ENCODE data around the gene BTBD1.
"Not testable (repeated sequence)": the region's sequence is repeated elsewhere in the genome, so short reads cannot be mapped to it uniquely, and the experiment has no call there.

BTBD1 gene

GRCh38 chr15:83092309-83092976 lies 25.4 kb upstream of the BTBD1 start:
- peak; percentile 97 for DNase-seq

- not testable (repeated sequence) for DNase-seq
Observed at GRCh38 chr15:83091965-83092308, 24.9 kb upstream of the BTBD1 start.

GRCh38 chr15:83090465-83090864 lies 23.4 kb upstream of the BTBD1 start:
- DNase-seq = no peak

GRCh38 chr15:83088876-83089275 lies 21.8 kb upstream of the BTBD1 start:
- DNase-seq = no peak

GRCh38 chr15:83087576-83087975 lies 20.5 kb upstream of the BTBD1 start:
- no peak for DNase-seq

- DNase-seq = peak; percentile 39
Observed at GRCh38 chr15:83085864-83086552, 19.0 kb upstream of the BTBD1 start.

- not testable (repeated sequence) for DNase-seq
Observed at GRCh38 chr15:83085461-83085860, 18.4 kb upstream of the BTBD1 start.

- peak; percentile 42 for DNase-seq
Observed at GRCh38 chr15:83082730-83083386, 15.8 kb upstream of the BTBD1 start.

- no peak for DNase-seq
Observed at GRCh38 chr15:83081256-83082014, 14.4 kb upstream of the BTBD1 start.

GRCh38 chr15:83078712-83079111 lies 11.7 kb upstream of the BTBD1 start:
- no peak for DNase-seq

- no peak for DNase-seq
Observed at GRCh38 chr15:83077491-83078230, 10.6 kb upstream of the BTBD1 start.

- DNase-seq = peak; percentile 71
Observed at GRCh38 chr15:83069211-83069642, 2.2 kb upstream of the BTBD1 start.

GRCh38 chr15:83068054-83068453 lies 1.0 kb upstream of the BTBD1 start:
- no peak for DNase-seq

- DNase-seq = no peak
Observed at GRCh38 chr15:83067638-83067962, 548 bp upstream of the BTBD1 start.

- no peak for DNase-seq
Observed at GRCh38 chr15:83066034-83066733, 868 bp downstream of the BTBD1 start.

- peak; percentile 18 for DNase-seq
Observed at GRCh38 chr15:83065431-83065830, 1.6 kb downstream of the BTBD1 start.

GRCh38 chr15:83064859-83065258 lies 2.2 kb downstream of the BTBD1 start:
- peak; percentile 20 for DNase-seq

- peak; percentile 20 for DNase-seq
Observed at GRCh38 chr15:83063551-83063950, 3.5 kb downstream of the BTBD1 start.

GRCh38 chr15:83062768-83063180 lies 4.3 kb downstream of the BTBD1 start:
- no peak for DNase-seq

GRCh38 chr15:83061680-83062079 lies 5.4 kb downstream of the BTBD1 start:
- peak; percentile 43 for DNase-seq

- peak; percentile 32 for DNase-seq
Observed at GRCh38 chr15:83057696-83058376, 9.2 kb downstream of the BTBD1 start.

GRCh38 chr15:83057002-83057401 lies 10.1 kb downstream of the BTBD1 start:
- no peak for DNase-seq

Data from hematopoietic multipotent progenitor cell treated with erythropoietin and hydrocortisone succinate and interleukin-3 and kit ligand, for 8 days (in vitro differentiated cells).